Glomerular endothelial cell (primary cell): ENCODE measurements around the gene SLC35G2. TPM values are rescaled to one million over a fixed set of nuclear protein-coding genes. Genes with fewer than 3 reads are reported as not detected.
A peak's percentile ranks its signal among the peaks of the same experiment; 100 is the strongest.
"Not testable (repeated sequence)": the region's sequence is repeated elsewhere in the genome, so short reads cannot be mapped to it uniquely, and the experiment has no call there.

Source experiments
- DNase-seq: peaks from one replicate; pipeline ENCODE4 v3.0.0-alpha.2; 2011; ENCODE audit warnings: low read depth, low spot score; ENCODE audit errors: extremely low read depth
- total RNA-seq: library from RNA; depleted of rRNA; stranded (reverse); fragments of >200 nt; gene quantifications from 2 replicates; pipeline ENCODE4 v1.2.3, GENCODE V29; 2015

The SLC35G2 gene
- 9.5 and 15.6 TPM in 2 replicates for total RNA-seq

DNA sequence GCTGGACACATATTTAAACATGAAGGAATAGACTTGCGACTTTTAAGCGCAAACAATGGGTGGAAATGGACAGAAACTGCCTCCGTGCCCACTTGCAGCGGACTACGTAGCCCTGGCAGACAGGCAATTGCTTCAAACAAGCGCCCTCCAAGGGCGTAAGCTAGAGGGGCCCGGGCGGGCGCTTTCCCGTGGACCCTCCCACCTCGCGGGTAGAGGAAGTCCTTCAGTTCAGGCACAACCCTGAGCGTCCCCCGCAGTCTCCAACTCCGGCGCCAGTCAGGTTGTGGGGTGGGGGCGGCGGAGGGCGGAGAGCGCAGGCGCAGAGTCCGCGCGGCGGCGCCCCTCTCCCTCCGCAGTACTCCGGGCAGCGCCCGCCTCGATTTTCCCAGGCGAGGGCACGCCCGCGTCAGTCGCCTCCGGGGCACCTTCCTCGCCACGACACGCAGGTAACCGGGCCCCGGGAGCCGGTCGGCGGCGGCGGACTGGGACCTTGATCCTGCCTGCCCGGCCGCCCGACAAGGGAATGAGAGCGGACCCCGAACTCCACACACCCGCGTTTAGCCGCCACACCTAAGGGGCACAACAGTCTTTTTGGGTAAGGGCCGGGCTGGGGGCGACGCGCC is at the start of gene SLC35G2:
SLC35G2 (plus strand) TSS at position 358 of the 623 bp plus-strand sequence. CDS start 35,335 bp downstream, outside the sequence.
- DNase-seq, result no peak

DNA sequence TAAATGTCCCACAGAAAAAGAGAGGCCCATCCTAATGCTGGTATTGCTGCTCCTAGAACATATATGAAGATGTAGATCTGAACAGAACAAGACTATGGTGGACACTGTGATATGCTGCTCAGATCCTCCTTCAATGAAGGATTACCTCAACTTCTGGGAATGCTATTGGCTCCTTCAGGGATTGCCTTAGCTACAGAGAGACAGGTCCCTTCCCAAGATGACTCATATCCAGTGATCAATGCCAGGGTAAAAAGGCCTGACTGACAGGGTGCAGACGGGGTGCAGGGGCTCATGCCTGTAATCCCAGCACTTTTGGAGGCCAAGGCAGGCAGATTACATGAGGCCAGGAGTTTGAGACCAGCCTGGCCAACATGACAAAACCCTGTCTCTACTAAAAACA is 46.2 kb upstream of the SLC35G2 start:
- DNase-seq, result no peak

DNA sequence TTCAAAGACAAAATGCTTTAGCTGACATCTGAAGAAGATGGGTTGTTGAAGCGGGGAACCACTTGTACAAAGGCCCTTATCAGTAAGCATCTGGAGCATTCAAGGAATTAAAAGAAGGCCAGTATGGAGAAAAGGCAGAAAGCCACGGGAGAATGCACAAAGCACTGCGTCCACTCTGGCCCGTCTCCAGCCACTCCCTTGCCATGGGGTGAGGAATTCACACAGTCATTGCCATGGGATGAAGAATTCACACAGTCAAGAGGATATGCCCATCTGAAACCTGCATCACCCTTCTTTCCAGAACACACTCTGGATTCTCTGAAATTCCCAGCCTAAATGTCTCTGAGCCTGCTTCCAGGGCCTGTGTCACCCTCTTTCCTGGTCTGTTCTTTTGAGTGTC is 40.1 kb upstream of the SLC35G2 start:
- no peak for DNase-seq

DNA sequence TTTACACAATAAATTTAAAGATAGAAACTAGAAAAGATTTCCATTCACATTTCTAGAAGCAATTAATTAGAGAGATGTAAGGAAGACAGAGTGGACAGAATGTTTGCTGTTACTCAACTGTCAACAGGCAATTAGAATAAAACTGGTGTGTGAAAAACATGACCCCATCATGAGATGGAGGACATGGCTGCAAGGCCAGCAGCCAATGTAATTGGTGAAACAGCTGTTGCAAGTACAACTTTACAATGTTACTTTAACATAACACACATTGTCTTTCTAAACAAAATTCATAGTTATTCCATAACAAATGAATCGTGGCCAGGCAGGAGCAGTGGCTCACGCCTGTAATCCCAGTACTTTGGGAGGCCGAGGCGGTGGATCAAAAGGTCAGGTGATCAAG is 38.2 kb upstream of the SLC35G2 start:
- no peak for DNase-seq

DNA sequence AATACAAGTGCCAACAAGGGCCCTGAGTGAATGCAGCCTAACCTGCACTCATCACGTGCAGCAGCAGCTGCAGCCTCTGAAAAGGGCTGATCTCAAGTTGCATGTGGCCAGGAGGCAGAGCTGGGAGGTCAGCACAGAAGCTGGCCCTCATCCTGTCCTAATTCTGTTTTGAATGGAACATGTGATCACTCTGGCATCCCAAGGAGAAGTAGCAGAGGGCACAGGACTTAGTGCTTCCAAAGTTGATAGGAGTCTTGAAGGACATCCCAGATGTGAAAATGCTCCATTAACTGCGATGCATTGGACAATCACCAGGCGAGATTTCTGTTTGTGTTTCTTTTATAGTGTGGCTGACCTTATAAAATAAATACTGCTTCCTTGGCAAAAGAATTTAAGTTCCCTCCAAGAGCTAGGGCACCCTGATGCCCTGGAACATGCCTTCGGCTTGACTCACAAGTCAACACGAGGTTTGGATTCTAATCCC is 35.2 kb upstream of the SLC35G2 start:
- DNase-seq, result no peak

DNA sequence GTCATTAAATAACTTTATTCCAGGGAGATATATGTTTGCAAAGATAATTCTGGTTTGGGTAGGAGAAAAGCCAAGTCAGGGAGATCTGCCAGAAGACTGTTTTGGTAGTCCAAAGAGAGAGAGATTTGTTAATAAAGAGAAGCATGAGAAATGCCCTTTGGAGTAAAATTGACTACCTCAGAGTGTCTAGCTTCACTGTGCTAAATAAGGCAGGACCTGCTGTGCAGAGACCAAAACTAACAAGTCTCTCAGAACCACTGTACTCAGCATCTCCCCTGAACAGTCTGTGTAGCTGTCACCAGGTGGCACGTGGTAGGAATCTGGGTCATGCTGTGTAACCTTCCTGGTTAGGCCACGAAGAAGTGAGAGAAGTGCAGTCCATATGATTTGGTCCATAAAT is 31.6 kb upstream of the SLC35G2 start:
- DNase-seq, result no peak

DNA sequence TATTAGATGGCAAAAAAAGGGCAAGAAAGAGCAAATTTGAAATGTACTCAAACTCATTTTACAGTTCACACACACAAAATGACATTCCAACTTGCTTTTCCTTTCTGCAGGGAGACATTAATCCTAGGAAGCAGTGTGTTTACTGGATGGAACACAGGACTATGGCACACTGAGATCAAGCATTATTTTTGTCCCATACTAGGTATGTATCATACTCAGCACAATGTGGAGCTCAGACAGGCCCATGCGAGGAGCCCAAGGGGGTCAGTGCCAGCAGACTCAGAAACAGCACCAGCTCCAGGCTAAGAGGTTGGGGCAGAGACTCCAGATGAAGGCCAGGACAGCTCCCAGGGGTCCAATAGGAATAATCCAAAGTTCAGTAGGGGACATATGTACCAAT is 30.8 kb upstream of the SLC35G2 start:
- no peak for DNase-seq

DNA sequence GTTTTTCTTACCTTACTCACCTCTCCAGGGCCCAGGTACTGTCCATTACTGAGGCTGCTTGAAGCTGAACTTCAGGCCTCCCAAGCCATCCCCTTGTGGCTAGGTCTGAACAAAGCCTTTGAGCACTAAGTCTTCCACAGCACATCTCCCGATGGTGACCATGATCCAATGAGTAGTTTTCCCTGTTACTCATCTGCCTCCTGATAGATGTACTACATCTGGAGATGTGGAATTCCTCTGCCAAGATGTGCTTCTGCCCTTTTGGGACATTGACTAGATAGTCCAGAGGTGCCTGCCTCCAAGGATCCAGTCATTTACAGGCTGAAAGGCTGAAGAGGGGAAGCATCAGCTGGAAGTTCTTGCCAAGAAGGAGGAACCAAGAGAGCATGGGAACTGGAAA is 28.9 kb upstream of the SLC35G2 start:
- DNase-seq, result no peak

DNA sequence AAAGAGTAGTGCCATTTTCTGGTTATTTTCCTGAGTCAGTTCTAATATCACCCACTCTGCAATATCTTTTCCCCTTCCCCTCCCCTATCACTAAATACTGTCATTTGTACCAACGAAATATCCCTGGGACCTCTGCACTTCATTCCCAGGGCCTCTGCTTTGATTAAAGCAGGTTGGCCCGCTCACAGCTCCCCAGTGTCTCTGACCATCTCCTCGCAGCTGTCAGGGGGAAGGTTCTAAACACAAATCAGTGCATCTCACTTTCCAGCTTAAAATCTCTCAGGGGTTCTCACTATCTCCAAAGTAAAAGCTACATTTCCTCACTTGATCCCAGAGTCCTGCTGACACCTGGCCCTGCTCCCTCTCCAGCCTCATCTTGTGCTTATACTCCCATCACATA is 28.1 kb upstream of the SLC35G2 start:
- DNase-seq, result no peak

DNA sequence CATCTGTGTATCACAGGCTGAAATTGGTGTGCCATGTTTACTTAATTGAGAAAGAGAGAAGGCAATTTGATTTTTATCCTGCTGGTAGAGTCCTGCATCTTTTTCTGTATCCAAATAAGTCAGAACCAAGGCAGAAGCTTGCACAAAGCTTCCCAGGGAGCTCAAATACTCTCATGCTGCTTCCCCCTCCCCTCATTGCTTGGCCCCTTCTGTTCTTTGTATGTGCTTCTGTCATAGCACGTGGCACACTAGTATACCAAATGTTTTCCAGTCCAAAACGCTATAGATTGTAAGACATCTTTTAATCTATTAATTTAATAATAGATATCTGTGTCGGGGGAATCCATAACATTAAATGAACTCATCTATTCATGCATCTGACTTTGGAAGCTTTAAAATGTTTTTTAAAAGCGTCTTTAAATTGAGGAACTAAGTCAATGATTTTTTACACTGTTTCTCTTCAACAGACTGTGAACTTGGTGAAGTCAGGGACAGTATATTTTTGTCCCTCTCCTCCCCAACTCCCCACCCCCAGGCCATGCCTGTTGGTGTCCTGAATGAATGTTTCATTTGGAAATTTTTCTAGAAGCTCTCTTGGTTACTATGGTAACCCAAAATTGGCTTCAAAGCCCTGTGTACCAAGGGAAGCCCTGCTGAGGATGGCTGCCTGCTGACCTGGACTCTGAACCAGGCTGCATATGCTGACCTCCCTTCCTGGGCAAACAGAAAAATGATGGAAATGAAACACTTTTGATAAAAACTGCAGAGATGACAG is 26.2 kb upstream of the SLC35G2 start:
- no peak for DNase-seq

DNA sequence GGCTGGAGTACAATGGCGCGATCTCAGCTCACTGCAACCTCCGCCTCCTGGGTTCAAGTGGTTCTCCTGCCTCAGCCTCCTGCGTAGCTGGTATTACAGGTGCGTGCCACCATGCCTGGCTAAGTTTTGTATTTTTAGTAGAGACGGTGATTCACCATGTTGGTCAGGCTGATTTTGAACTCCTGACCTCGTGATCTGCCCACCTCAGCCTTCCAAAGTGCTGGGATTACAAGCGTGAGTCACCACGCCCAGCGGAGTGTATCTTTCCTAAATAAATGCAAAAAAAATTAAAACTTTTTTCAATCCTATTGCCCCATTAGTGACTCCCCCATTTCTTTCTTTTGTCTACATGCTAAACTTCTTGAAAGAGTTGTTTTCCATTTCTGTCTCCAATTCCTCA is 17.8 kb upstream of the SLC35G2 start:
- not testable (repeated sequence) for DNase-seq

DNA sequence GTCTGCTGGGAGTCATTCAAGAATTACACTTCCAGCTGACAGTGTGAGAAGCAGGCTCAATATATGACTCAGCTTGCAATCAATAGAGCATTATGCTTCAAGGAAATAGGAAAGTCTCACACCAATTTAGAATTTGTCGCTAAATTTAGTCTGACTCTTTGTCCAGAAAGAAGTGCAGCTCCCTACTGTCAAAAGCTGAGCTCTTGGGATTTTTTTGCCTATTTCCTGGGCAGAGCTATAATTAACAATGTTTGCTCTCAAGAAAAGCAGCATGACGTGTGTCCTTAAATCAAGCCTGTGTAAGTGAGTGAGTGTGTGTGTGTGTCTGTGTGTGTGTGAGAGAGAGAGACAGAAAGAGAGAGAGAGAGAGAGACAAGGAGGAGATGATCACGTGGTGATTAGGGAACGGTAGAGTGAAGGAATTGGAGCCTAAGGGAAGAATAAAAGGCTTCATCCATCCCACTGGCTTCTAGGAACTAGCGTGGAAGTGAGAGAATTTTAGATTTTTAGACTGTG is 16.4 kb upstream of the SLC35G2 start:
- DNase-seq, result no peak

DNA sequence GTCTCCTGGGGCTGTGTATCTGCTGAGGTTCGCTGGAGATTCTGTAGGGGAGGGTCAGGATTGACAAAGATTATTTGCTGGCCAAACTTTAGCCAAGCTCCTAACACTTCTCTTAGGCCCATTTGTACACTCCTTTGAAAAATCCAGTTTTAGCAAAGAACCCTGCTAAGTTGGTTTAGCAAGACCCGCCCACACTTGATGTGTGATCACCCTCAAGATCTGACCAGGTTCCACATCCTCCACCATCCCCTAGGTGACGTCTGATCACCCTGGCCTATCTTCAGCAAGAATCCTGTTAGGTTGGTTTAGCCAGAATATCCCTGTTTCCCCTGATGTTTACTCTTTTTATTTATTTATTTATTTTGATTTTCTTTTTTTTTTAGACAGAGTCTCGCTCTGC is 14.8 kb upstream of the SLC35G2 start:
- DNase-seq, result no peak

DNA sequence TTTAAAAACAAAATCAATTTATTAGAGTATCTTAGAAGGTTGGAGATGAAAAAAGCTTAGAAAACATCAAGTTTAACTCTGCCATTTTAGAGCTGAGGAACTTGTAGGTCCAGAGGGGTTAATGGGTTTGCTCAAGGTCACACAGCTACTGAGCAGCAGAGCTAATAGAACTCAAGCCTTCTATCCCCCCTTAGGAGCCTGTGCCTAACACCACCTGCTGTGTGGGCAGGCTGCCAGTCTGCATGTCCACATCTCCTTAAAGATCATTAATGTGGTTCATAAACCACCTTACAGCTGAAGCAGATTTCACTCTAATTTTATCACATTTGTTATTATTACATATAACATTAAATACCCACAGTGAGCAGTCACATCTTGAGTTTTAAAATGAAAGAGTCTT is 14.1 kb upstream of the SLC35G2 start:
- no peak for DNase-seq

DNA sequence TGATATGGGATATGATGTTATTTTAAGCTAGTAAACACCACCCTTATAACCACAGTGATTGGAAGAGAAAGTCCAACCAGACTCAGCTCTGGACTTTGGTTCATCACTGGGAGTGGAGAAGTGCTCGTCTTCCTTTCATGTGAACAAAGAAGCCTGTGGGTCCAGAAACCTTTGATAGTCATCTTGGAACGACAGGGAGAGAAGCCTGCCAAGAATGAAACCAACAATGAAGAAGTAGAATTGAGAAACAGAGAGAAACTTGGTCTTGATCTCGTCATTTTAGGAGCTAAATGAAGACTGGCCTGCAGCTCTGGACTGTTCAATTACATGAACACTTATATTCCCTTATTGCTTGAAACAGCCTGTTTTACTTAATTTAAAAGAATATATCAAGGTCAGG is 13.1 kb upstream of the SLC35G2 start:
- no peak for DNase-seq

DNA sequence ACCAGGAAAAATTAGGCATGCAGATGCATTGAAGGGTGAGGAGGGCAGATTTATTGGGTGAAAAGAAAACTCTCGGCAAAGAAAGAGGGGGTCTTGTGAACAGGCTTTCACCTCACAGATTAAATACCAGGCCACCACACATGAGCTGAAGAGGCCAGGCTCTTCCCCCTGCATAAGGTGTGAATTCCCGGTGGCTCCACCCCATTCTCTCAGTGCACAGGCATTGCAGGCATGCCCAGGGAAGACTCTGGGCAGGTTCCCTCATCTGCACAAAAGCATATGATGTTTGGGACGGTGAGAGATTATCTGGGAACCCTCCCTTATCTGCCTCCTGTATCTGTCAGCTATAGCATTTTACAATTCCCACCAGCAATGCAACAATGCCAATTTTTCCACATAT is 7.2 kb upstream of the SLC35G2 start:
- no peak for DNase-seq

DNA sequence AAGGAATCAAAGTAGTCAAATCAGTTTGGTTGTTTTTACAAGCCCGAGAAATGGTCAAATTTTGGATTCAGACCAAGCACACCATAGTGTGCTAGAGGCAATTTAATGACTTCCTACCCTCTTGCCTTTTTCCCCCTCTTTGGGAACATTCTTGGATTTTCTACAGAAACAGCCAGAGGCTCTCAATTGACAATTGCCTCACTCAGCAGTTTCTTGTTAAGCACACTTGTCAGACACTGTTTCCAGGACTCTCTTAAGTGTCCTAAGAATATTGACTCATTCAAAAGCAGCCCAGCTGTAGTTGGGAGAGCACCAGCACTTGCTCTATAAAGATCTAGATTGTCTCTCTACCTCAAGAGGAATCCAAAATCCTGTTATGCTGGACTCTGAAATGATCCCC is 1.5 kb upstream of the SLC35G2 start:
- no peak for DNase-seq

DNA sequence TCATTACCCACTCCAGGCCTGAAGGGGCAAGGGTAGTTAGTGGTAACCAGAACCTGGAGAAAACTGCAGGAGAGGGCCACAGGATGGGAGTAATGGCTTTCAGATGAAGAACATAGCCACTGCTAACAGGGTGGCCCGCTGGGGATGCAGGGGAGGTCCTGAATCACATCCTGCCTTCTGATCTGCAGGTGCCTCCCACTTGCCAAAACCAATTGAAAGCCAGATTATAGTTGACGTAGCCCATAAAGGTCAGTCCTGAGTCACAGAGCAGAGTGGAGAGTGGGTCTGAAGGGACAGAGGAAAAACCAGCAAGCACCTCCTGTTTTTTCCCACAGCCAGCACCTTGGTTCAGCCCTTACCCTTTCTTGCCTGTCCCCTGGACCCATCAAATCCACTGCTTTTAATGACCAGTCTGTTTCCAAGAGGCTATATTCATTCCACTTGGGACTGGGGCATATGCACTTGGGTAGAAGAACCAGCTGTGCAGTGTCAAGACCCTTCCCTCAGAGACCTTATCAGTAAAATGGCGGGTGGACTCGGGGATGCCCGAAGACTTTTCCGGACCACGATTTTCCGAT is 646 bp upstream of the SLC35G2 start:
- DNase-seq, result peak; percentile 91

DNA sequence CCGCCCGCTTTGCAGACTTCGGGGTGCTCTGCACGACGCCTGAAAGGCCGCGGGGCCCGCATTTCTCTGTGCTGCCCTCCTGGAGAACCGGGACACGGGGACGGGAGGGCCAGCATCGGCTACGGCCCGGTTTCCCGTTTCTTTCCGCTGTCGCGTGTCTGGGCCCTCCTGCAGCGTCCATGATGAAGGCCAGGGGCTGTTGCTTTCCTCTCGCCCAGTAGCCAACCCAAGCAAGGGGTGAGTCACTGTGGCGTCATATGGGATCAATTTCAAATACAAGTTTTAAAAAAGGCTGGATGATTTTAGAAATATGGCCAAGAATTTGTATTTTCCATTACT is 435 bp downstream of the SLC35G2 start:
- no peak for DNase-seq

DNA sequence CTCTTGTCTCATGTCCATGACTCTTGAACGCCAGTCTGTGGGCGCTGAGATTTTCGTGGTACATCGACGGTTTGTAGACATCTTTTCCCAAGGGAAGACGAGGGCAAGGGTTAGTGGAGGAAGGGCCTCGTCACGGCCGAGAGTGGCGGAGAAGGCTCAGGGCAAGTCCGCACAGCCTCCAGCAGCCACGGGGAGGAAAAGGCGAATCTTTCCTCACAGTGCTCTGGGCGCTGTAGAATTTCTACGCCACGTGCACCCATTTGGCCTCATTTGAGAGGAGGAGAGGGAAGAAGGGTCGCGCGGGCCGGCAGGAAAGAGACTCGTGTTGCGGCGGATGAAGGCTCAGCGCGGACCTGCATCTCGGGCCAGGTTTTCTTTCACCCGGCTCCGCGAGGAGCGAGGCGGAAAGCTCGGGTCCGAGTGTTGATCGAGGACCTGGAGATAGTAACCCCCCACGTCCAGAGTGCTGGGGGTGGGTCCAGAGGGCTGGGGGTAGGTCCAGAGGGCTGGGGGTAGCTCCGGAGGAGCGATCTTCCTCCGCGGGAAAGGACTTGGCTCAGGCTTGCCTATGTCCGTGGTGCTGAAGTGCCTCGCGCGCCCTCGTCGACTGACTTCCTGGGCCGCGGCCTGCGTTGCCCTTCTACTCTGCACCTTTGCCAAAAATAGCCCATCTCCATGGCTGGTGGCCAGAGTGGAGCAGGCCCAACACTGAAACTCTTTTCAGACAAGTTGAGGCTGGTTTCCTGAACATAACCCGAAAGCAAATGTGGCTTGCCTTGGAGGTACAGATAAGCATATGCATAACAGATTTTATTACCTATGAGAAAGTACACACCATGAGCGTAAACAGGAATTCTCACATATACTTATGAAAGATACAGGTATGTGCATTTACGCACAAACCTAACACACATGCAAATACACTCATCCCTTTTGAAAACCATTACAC is 1.1 kb downstream of the SLC35G2 start:
- no peak for DNase-seq

DNA sequence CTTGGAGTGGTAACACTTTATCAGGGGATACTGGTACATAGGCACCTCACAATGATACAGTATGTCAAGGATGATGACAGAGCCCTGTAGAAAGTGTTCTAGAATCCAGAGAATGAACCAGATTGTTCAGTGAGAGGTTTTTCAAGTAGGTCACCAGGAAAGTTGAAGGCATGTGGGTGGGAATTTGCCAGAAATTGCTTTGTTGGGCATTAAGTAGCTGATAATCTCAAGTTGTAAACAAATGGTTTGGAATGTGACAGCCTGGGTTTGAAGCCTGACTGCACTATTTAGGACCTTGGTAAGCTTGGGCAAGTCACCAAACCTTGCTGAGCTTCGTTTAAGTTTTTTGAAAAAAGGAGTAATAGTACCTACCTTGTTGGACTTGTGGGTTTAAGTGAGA is 12.5 kb downstream of the SLC35G2 start:
- no peak for DNase-seq
